T-cell (primary cell): ENCODE measurements around the gene BPIFA1. TPM values are rescaled to one million over a fixed set of nuclear protein-coding genes. Genes with fewer than 3 reads are reported as not detected.

ENCODE experiments used
- ATAC-seq, 4 experiments: fragments of 200-7000 bp in 3 of 4; fragments of 150-1000 bp in 1 of 4; cut with Tn5 transposase; replicated peaks in 1 of 4; 1 replicate in 3 of 4; 2 replicates in 1 of 4; pipeline ENCODE4 v1.10.0; 2021; ENCODE audit warnings: moderate library complexity in 3 of 4, mild to moderate bottlenecking in 2 of 4, moderate number of reproducible peaks in 1 of 4
- CTCF ChIA-PET, 2 donors: fragments of 300-600 bp; sonication (Branson Sonifier 250); formaldehyde crosslinking; loops; one replicate each; lab custom pipeline; 2022; ENCODE audit warnings: antibody characterized with exemption in 2 of 2; lab: Charles Lee
- POLR2A ChIA-PET, 2 donors: fragments of 300-600 bp; sonication (Branson Sonifier 250); formaldehyde crosslinking; loops; one replicate each; lab custom pipeline; 2022; ENCODE audit warnings: antibody characterized with exemption in 2 of 2; lab: Charles Lee
- DNase-seq, 35 experiments: peaks; one replicate each; pipeline versions ENCODE4 v3.0.0 to v3.0.0-alpha.2; 2013 to 2023
- H3K27ac ChIP-seq: one replicate; pipeline ENCODE4 v1.5.1; 2013; ENCODE audit warnings: low read length
- H3K27me3 ChIP-seq, 2 experiments: replicated peaks in 1 of 2; 1 replicate in 1 of 2; 2 replicates in 1 of 2; pipeline versions ENCODE4 v1.6.1 to v1.7.0; 2013; ENCODE audit warnings: low read length in 1 of 2, mixed read lengths in 1 of 2; ENCODE audit not compliant: control insufficient read depth in 2 of 2, insufficient read depth in 2 of 2; ENCODE audit errors: extremely low read depth in 1 of 2
- H3K36me3 ChIP-seq, 2 donors: 1 replicate in 1 of 2; 2 replicates in 1 of 2; pipeline versions ENCODE4 v1.6.1 to v1.7.0; 2013; ENCODE audit warnings: low read length in 1 of 2; ENCODE audit not compliant: control insufficient read depth in 2 of 2, insufficient read depth in 1 of 2; ENCODE audit errors: extremely low read depth in 1 of 2
- H3K4me1 ChIP-seq, 2 experiments: 1 replicate in 1 of 2; 2 replicates in 1 of 2; pipeline versions ENCODE4 v1.6.1 to v1.7.0; 2013; ENCODE audit warnings: low read length in 2 of 2, mixed read lengths in 1 of 2; ENCODE audit not compliant: insufficient read depth in 2 of 2, control insufficient read depth in 1 of 2; ENCODE audit errors: extremely low read depth in 1 of 2
- H3K4me3 ChIP-seq, 2 donors: 1 replicate in 1 of 2; 2 replicates in 1 of 2; pipeline versions ENCODE4 v1.5.1 to v1.7.0; 2013; ENCODE audit warnings: mild to moderate bottlenecking in 2 of 2, low read length in 1 of 2, moderate library complexity in 1 of 2; ENCODE audit not compliant: control insufficient read depth in 1 of 2; ENCODE audit errors: extremely low read depth in 1 of 2
- H3K9me3 ChIP-seq: 2 replicates; pipeline ENCODE4 v1.7.0; 2013
- H3K27ac Mint-ChIP-seq, 2 donors: one replicate each; pipeline ENCODE4 v1.8.0; 2020 to 2021; ENCODE audit warnings: mild to moderate bottlenecking in 2 of 2, mixed read lengths in 2 of 2
- H3K27me3 Mint-ChIP-seq, 2 donors: one replicate each; pipeline ENCODE4 v1.8.0; 2021 to 2022; ENCODE audit warnings: mixed read lengths in 2 of 2
- H3K36me3 Mint-ChIP-seq: one replicate; pipeline ENCODE4 v1.8.0; 2021; ENCODE audit warnings: mixed read lengths
- H3K4me1 Mint-ChIP-seq, 3 donors: one replicate each; pipeline ENCODE4 v1.8.0; 2020 to 2022; ENCODE audit warnings: mixed read lengths in 3 of 3, mild to moderate bottlenecking in 1 of 3
- H3K4me3 Mint-ChIP-seq, 3 donors: one replicate each; pipeline ENCODE4 v1.8.0; 2020 to 2022; ENCODE audit warnings: mild to moderate bottlenecking in 3 of 3, mixed read lengths in 3 of 3, moderate library complexity in 3 of 3
- H3K9me3 Mint-ChIP-seq, 3 donors: one replicate each; pipeline ENCODE4 v1.8.0; 2020 to 2022; ENCODE audit warnings: mixed read lengths in 3 of 3
- WGBS: methylation state at CpG from one replicate; pipeline ENCODE4 v1.1.5; 2013; ENCODE audit warnings: missing lambda C conversion rate; ENCODE audit not compliant: insufficient coverage; 5-methylcytosine and 5-hydroxymethylcytosine counted together
- total RNA-seq, 35 experiments: library from RNA in 6 of 35; stranded (reverse) in 6 of 35; fragments of 120-200 nt in 1 of 35; gene quantifications; one replicate each; pipeline versions ENCODE4 v1.2.1 to v1.2.4 and lab custom pipeline; 2013 to 2026

BPIFA1 gene
- total RNA-seq, 5 donors from 2014 or later (not counting 1 experiment from before 2014, with no cell fraction given) = not detected

- POLR2A ChIA-PET = no interaction called here
- DNase-seq = no peak
Observed at GRCh38 chr20:33242319-33243100, 6.7 kb downstream of the BPIFA1 start.

DNA sequence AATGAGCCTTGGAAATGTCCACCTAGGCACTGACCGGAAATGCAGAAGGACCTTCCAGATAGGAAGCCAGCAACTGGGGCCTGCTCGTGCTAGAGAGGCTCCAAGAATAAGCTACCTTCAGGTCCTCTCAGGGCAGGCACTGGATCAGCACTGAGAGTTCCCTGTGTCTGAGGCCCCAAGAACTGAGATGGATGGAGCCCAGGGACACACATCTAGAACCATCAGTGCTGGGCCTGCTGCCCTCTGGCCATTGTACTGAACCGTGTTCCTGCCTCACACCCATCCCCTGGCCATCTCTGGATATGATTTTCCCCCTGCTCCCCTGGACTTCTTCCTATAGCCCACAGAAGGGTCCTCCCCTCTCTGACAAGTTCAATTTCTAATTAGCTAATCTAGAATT is 10.3 kb downstream of the BPIFA1 start:
- peaks cover 0 to 7% of the 10 kb centered on the region in 2 donors for H3K27me3 Mint-ChIP-seq
- WGBS = 73% methylated on average over 2 of the region's 3 CpGs
- CTCF ChIA-PET = no interaction called here

More at GRCh38 chr20:33242319-33243100, 6.7 kb downstream of the BPIFA1 start:
- Histone ChIP-seq H3K4me3 (no peak overlapping the region), H3K4me1 (no peaks in the 10 kb centered on the region), H3K36me3 (no peaks in the 10 kb centered on the region), H3K9me3 (no peaks in the 10 kb centered on the region), H3K27me3 (peaks cover 0 to 10% of the 10 kb centered on the region in 2 experiments), H3K27ac (no peak overlapping the region)
- Mint-ChIP-seq H3K27me3 (peaks cover 11 to 22% of the 10 kb centered on the region in 2 donors), H3K4me1 (no peaks in the 10 kb centered on the region), H3K9me3 (no peaks in the 10 kb centered on the region), H3K27ac (no peak overlapping the region), H3K4me3 (no peak overlapping the region), H3K36me3 (no peaks in the 10 kb centered on the region)
- CTCF ChIA-PET = no interaction called here
- no peak for ATAC-seq
- WGBS = 62% methylated on average over 4 of the region's 7 CpGs

DNA sequence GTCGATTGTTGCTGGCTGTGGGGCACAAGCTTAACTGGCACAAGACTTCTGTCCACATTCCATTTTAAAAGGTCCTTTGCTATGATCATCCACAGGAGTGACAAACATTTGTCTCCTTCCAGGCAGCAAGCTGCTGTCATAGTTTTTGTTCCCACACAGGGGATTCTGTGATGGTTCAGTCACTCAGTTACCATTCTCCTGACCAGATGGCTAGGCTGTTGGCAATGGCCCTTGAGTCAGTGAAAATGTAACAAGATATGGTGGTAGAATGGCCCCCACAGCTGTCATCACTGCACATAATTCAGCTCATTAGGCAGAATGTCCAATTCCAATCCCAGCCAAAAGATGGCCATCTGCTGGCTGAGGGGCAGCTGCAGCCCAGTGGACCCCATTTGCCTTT is 13.7 kb downstream of the BPIFA1 start:
- WGBS = 100% methylated on average over 1 of the region's 1 CpG
- Mint-ChIP-seq H3K4me1 (no peaks in the 10 kb centered on the region), H3K27me3 (peaks cover 5% of the 10 kb centered on the region in 2 donors), H3K36me3 (no peaks in the 10 kb centered on the region), H3K4me3 (no peak overlapping the region), H3K27ac (no peak overlapping the region), H3K9me3 (peaks cover 0 to 4% (median 4%) of the 10 kb centered on the region in 3 donors)
- Histone ChIP-seq H3K9me3 (no peaks in the 10 kb centered on the region), H3K27ac (no peak overlapping the region), H3K4me3 (no peak overlapping the region), H3K27me3 (peaks cover 0 to 3% of the 10 kb centered on the region in 2 experiments), H3K4me1 (no peaks in the 10 kb centered on the region), H3K36me3 (no peaks in the 10 kb centered on the region)
- CTCF ChIA-PET = no interaction called here
- no peak for DNase-seq
- POLR2A ChIA-PET = no interaction called here
- no peak for ATAC-seq

More for the DNA sequence above, 10.3 kb downstream of the BPIFA1 start:
- Mint-ChIP-seq H3K27ac (no peak overlapping the region), H3K4me1 (no peaks in the 10 kb centered on the region), H3K9me3 (no peaks in the 10 kb centered on the region), H3K4me3 (no peak overlapping the region), H3K36me3 (no peaks in the 10 kb centered on the region)
- H3K27ac ChIP-seq = no peak overlapping the region
- ATAC-seq (no peak), DNase-seq (no peak)
- H3K9me3 ChIP-seq = no peaks in the 10 kb centered on the region
- no peaks in the 10 kb centered on the region for H3K4me1 ChIP-seq
- POLR2A ChIA-PET = no interaction called here
- no peaks in the 10 kb centered on the region for H3K36me3 ChIP-seq
- no peak overlapping the region for H3K4me3 ChIP-seq
- H3K27me3 ChIP-seq = no peaks in the 10 kb centered on the region

DNA sequence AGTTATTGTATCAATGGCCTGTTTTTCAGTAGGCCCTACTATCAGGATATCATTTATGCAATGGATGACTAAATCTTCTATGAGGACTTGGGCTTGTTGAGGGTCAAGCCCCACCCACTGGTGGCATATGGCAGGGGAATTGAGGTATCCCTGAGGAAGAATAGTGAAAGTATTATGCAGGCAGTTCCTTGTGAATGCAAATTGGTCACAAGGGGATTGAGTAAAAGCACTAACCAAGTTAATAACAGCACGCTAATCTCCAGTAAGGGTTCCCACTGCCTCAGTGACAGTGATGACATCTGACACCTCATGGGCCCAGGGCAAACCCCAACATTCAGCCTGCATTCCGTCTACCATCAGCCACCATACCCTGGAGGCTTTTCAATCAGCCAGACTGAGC is 14.9 kb downstream of the BPIFA1 start:
- DNase-seq (no peak), ATAC-seq (no peak)
- H3K4me1 ChIP-seq = no peaks in the 10 kb centered on the region
- H3K4me3 Mint-ChIP-seq = no peak overlapping the region
- no peak overlapping the region for H3K27ac ChIP-seq
- POLR2A ChIA-PET = no interaction called here
- H3K4me1 Mint-ChIP-seq = no peaks in the 10 kb centered on the region
- H3K9me3 Mint-ChIP-seq = peaks cover 0 to 5% (median 4%) of the 10 kb centered on the region in 3 donors
- CTCF ChIA-PET = no interaction called here
- no peaks in the 10 kb centered on the region for H3K36me3 ChIP-seq
- H3K4me3 ChIP-seq = no peak overlapping the region
- WGBS = 100% methylated on average over 1 of the region's 2 CpGs
- H3K27me3 ChIP-seq = peaks cover 0 to 3% of the 10 kb centered on the region in 2 experiments
- H3K9me3 ChIP-seq = no peaks in the 10 kb centered on the region
- H3K36me3 Mint-ChIP-seq = no peaks in the 10 kb centered on the region
- H3K27me3 Mint-ChIP-seq = peaks cover 6 to 9% of the 10 kb centered on the region in 2 donors
- H3K27ac Mint-ChIP-seq = no peak overlapping the region

GRCh38 chr20:33251496-33251895 is 15.7 kb downstream of the BPIFA1 start:
- CTCF ChIA-PET = no interaction called here
- Histone ChIP-seq H3K4me1 (no peaks in the 10 kb centered on the region), H3K9me3 (no peaks in the 10 kb centered on the region), H3K4me3 (no peak overlapping the region), H3K27me3 (peaks cover 0 to 3% of the 10 kb centered on the region in 2 experiments), H3K27ac (no peak overlapping the region), H3K36me3 (no peaks in the 10 kb centered on the region)
- ATAC-seq (no peak), DNase-seq (no peak)
- no peak overlapping the region for H3K27ac Mint-ChIP-seq
- POLR2A ChIA-PET = no interaction called here
- H3K4me1 Mint-ChIP-seq = no peaks in the 10 kb centered on the region
- H3K9me3 Mint-ChIP-seq = peaks cover 0 to 5% (median 4%) of the 10 kb centered on the region in 3 donors
- WGBS = 100% methylated on average over 1 of the region's 3 CpGs
- peaks cover 6 to 9% of the 10 kb centered on the region in 2 donors for H3K27me3 Mint-ChIP-seq
- no peak overlapping the region for H3K4me3 Mint-ChIP-seq
- no peaks in the 10 kb centered on the region for H3K36me3 Mint-ChIP-seq

DNA sequence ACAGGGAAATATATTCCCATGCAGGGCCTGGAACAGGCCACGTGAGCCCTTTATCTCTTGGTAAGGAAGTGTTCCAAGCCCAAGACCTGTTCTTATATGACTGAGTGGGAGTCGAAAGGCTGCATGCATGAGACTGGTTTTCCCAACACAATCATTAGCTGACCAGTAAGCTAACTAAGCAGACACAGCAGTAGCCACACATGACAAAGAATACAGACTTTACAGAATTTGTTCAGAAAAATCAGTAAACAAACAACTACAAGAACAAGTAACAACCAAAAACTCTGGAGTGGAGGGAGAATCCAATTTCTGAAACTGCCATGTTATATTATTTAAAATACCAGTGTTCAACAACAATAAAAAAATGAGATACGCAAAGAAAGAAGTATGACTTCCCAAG is 16.7 kb downstream of the BPIFA1 start:
- Histone ChIP-seq H3K4me3 (no peak overlapping the region), H3K36me3 (no peaks in the 10 kb centered on the region), H3K9me3 (no peaks in the 10 kb centered on the region), H3K27ac (no peak overlapping the region), H3K4me1 (no peaks in the 10 kb centered on the region), H3K27me3 (peaks cover 0 to 6% of the 10 kb centered on the region in 2 experiments)
- H3K4me1 Mint-ChIP-seq = no peaks in the 10 kb centered on the region
- H3K27ac Mint-ChIP-seq = no peak overlapping the region
- WGBS = no CpG with 5 or more reads among the region's 3 CpGs
- no peaks in the 10 kb centered on the region for H3K36me3 Mint-ChIP-seq
- ChIA-PET POLR2A (no interaction called here), CTCF (no interaction called here)
- peaks cover 9 to 10% of the 10 kb centered on the region in 2 donors for H3K27me3 Mint-ChIP-seq
- no peak overlapping the region for H3K4me3 Mint-ChIP-seq
- no peak for ATAC-seq
- DNase-seq = no peak
- H3K9me3 Mint-ChIP-seq = peaks cover 0 to 5% (median 4%) of the 10 kb centered on the region in 3 donors
